ENCODE results near the gene TREX2. TPM values are rescaled to one million over a fixed set of nuclear protein-coding genes. Genes with fewer than 3 reads are reported as not detected.
A peak's percentile ranks its signal among the peaks of the same experiment; 100 is the strongest.

TREX2 gene
- total RNA-seq, 1 experiment from 2014 or later = 0.61 TPM

GRCh38 chrX:153490217-153490930, 44.5 kb upstream of the TREX2 start:
- Histone ChIP-seq H3K4me1 (peaks cover 35% of the 10 kb centered on the region), H3K27me3 (replicated peaks; ENCODE audit: control insufficient read depth, insufficient read depth, low read length) (no peaks in the 10 kb centered on the region), H3K4me3 (ENCODE audit: low read depth, low read length) (no peak overlapping the region), H3K9me3 (no peaks in the 10 kb centered on the region), H3K36me3 (ENCODE audit: control insufficient read depth, insufficient read depth, low read length) (no peaks in the 10 kb centered on the region)
- no peaks in the 10 kb centered on the region for H3K27me3 Mint-ChIP-seq (ENCODE audit: insufficient read depth, unreplicated experiment)
- no peaks in the 10 kb centered on the region for H3K4me1 Mint-ChIP-seq (ENCODE audit: low read depth, unreplicated experiment)
- H3K9me3 Mint-ChIP-seq (ENCODE audit: unreplicated experiment) = no peaks in the 10 kb centered on the region
- ChIA-PET POLR2A (interaction anchor here (1.0 kb wide), 1 partner anchor 20 kb away, joined by 6 read pairs; the partner anchor contains the start of gene HAUS7), CTCF (interaction anchor here (1.1 to 2.9 kb wide), 2 partner anchors 20 to 29 kb away, joined by 3 to 14 read pairs; partner anchors contain the start of gene HAUS7)
- TF ChIP-seq CTCF (IDR thresholded peaks at IDR 0.05; ENCODE audit: insufficient read depth in 1 of 2, low read depth in 1 of 2, low read length in 1 of 2, severe bottlenecking in 1 of 2, unreplicated experiment in 1 of 2) = no peak
- H3K36me3 Mint-ChIP-seq (ENCODE audit: insufficient read depth, unreplicated experiment) = no peaks in the 10 kb centered on the region
- BruUV-seq (replicated peaks) = no TSS peak
- H3K27ac Mint-ChIP-seq (ENCODE audit: unreplicated experiment) = peak overlapping the region; percentile 22
- DNase-seq = no peak
- no peak overlapping the region for H3K4me3 Mint-ChIP-seq (ENCODE audit: unreplicated experiment)
- intact Hi-C loops (cut with micrococcal nuclease; ENCODE audit: unreplicated experiment) = no loop called here

GRCh38 chrX:153488231-153488914, 42.5 kb upstream of the TREX2 start:
- no peaks in the 10 kb centered on the region for H3K9me3 Mint-ChIP-seq (ENCODE audit: unreplicated experiment)
- no peaks in the 10 kb centered on the region for H3K4me1 Mint-ChIP-seq (ENCODE audit: low read depth, unreplicated experiment)
- no TSS peak for BruUV-seq (replicated peaks)
- H3K27me3 Mint-ChIP-seq (ENCODE audit: insufficient read depth, unreplicated experiment) = no peaks in the 10 kb centered on the region
- H3K27ac Mint-ChIP-seq (ENCODE audit: unreplicated experiment) = peak overlapping the region; percentile 45
- no peaks in the 10 kb centered on the region for H3K36me3 ChIP-seq (ENCODE audit: control insufficient read depth, insufficient read depth, low read length)
- H3K9me3 ChIP-seq = no peaks in the 10 kb centered on the region
- CTCF ChIA-PET = interaction anchor here (0.7 to 2.9 kb wide), 4 partner anchors 9 to 18 kb away, joined by 3 to 14 read pairs (median 3); partner anchors contain the start of gene HAUS7
- no peaks in the 10 kb centered on the region for H3K36me3 Mint-ChIP-seq (ENCODE audit: insufficient read depth, unreplicated experiment)
- no peaks in the 10 kb centered on the region for H3K27me3 ChIP-seq (replicated peaks; ENCODE audit: control insufficient read depth, insufficient read depth, low read length)
- peaks cover 35% of the 10 kb centered on the region for H3K4me1 ChIP-seq
- peak; percentile 72 to 87 for DNase-seq
- H3K4me3 Mint-ChIP-seq (ENCODE audit: unreplicated experiment) = peak overlapping the region; percentile 47
- TF ChIP-seq CTCF (IDR thresholded peaks at IDR 0.05; ENCODE audit: insufficient read depth in 1 of 2, low read depth in 1 of 2, low read length in 1 of 2, severe bottlenecking in 1 of 2, unreplicated experiment in 1 of 2) = no peak
- H3K4me3 ChIP-seq (ENCODE audit: low read depth, low read length) = no peak overlapping the region
- intact Hi-C loops (cut with micrococcal nuclease; ENCODE audit: unreplicated experiment) = loop anchor here (1.0 kb wide), 1 partner anchor 14 kb away; no protein-coding TSS in a partner anchor
- POLR2A ChIA-PET = no interaction called here

- POLR2A ChIA-PET = no interaction called here
- peaks cover 35% of the 10 kb centered on the region for H3K4me1 ChIP-seq
- no TSS peak for BruUV-seq (replicated peaks)
- Mint-ChIP-seq H3K9me3 (ENCODE audit: unreplicated experiment) (no peaks in the 10 kb centered on the region), H3K4me3 (ENCODE audit: unreplicated experiment) (no peak overlapping the region), H3K27ac (ENCODE audit: unreplicated experiment) (peak overlapping the region; percentile 45), H3K27me3 (ENCODE audit: insufficient read depth, unreplicated experiment) (no peaks in the 10 kb centered on the region), H3K4me1 (ENCODE audit: low read depth, unreplicated experiment) (no peaks in the 10 kb centered on the region), H3K36me3 (ENCODE audit: insufficient read depth, unreplicated experiment) (no peaks in the 10 kb centered on the region)
- intact Hi-C loops (cut with micrococcal nuclease; ENCODE audit: unreplicated experiment) = loop anchor here (1.0 kb wide), 1 partner anchor 13 kb away; no protein-coding TSS in a partner anchor
- H3K4me3 ChIP-seq (ENCODE audit: low read depth, low read length) = no peak overlapping the region
- H3K27me3 ChIP-seq (replicated peaks; ENCODE audit: control insufficient read depth, insufficient read depth, low read length) = no peaks in the 10 kb centered on the region
- H3K36me3 ChIP-seq (ENCODE audit: control insufficient read depth, insufficient read depth, low read length) = no peaks in the 10 kb centered on the region
- DNase-seq = no peak
- CTCF ChIA-PET = no interaction called here
- no peak for TF ChIP-seq CTCF (IDR thresholded peaks at IDR 0.05; ENCODE audit: insufficient read depth in 1 of 2, low read depth in 1 of 2, low read length in 1 of 2, severe bottlenecking in 1 of 2, unreplicated experiment in 1 of 2)
- no peaks in the 10 kb centered on the region for H3K9me3 ChIP-seq
These were observed 41.8 kb upstream of the TREX2 start for GRCh38 chrX:153487590-153488071.

Measured in Caco-2 (cell line).